OCI-LY1 (cell line): ENCODE results near the gene MRPS26.

Source experiments
- CTCF ChIP-seq: fragments of 200-600 bp; sonication (generic), shearing (Covaris generic); IDR thresholded peaks from 2 replicates; pipeline ENCODE4 v1.5.1; 2017; ENCODE audit warnings: mild to moderate bottlenecking, antibody characterized with exemption, low read length, moderate library complexity, mixed read lengths
- EZH2 ChIP-seq: fragments of 200-600 bp; sonication (generic), shearing (Covaris generic); IDR thresholded peaks from 2 replicates; pipeline ENCODE4 v1.8.0; 2017; ENCODE audit warnings: borderline replicate concordance, mixed run types, mild to moderate bottlenecking, antibody characterized with exemption, low read length, moderate library complexity, mixed read lengths

DNA sequence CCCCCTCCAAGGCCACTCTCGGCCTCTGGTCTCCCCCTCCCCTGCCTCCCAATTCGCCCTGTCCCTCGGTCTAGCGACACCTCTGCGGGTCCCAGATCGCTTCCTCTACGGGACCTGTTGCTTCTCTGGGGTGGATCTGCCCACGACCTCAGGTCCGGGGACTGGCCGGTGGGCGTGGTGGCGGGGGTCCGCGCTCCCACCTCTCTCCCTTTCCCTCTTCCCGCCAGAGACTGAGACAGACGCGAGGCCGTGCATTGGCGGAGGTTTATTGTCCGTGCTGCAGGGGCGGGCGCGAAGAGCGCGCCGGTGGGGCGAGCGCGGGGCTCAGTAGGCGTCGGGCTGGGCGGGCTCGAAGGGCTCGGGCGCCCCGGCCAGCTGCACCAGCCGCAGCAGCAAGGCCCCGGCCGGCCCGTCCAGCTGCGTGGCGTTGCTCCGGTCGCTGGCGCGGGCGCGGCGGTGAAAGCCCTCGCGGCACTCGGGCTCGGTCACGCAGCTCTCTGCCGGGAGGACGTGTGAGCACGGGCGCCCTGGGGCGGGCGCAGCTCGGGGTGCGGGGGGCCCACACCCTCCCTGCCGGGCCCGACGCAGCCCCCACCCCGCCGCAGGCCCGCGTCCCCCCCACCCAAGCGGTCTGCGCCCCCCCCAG lies 36.6 kb downstream of the MRPS26 start:
- no peak for TF ChIP-seq EZH2
- TF ChIP-seq CTCF, result no peak
